ENCODE data around the gene RAPH1.
"Not testable (repeated sequence)": the region's sequence is repeated elsewhere in the genome, so short reads cannot be mapped to it uniquely, and the experiment has no call there.

RAPH1 gene

DNA sequence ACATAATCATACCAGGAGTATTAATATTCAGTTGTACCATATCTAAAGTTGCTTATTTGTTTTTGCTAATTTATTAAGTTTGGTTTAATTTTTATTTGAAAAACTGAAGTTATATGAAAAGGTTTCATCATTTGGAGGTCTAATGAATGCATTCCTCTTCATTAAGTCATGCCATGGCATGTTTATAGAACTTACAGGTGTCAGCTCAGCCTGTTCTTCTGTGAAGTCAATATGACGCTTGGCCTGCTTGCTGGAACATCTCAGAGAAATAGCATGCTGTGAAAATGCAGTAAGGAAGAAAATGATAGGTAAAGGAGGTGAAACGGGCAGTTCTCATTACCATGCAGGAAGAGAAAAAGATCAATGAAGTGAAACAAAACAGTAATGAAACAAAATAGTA lies 58.2 kb downstream of the RAPH1 start:
- no peak for DNase-seq

DNA sequence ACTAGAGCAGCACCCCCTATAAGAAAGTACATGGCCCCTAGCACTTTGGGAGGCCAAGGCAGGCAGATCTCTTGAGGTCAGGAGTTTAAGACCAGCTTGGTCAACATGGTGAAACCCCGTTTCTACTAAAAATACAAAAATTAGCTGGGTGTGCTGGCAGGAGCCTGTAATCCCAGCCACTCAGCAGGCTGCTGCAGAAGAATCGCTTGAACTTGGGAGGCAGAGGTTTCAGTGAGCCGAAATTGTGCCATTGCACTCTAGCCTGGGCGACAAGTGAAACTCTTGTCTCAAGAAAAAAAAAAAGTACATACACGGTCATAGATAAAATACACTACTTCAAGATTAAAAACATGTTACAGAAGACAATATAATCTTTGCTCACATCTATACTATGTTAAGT lies 63.8 kb downstream of the RAPH1 start:
- no peak for DNase-seq

DNA sequence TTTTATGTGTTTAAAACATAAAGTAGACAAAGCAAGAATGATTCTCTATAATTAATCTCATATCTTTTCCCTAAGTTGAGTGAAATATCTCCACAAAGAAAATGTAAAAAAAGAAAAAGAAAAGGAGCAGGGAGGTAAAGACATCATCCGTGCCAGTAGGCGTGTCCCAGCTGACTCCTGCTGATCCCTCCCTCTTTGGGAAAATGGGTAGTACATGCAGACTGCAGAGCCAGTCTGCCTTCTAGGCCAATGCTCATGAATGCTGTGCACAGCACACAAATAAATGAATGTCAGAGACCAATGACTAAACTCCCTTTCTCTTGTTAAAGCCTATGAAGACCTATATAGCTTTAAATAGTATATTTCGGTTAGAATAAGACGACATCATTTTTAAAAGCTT lies 64.7 kb downstream of the RAPH1 start:
- no peak for DNase-seq

DNA sequence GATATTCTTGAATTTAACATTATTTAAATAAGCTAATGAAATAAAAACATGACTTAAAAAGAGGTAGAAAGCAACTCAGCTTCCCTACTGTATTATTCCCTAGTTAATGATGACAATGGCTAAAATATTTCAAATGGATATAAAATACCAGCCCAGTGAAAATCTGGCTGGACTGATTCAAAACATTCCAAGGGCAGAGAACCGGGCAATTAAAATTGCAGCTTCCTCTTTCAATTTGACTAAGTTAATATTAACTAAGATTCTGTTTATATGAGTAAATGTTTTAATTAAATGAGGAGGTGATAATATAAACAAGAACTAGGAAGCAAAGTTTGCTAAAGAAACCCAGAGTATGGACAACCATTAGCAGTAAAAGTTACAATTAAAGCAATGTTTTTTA lies 65.6 kb downstream of the RAPH1 start:
- DNase-seq, result no peak

DNA sequence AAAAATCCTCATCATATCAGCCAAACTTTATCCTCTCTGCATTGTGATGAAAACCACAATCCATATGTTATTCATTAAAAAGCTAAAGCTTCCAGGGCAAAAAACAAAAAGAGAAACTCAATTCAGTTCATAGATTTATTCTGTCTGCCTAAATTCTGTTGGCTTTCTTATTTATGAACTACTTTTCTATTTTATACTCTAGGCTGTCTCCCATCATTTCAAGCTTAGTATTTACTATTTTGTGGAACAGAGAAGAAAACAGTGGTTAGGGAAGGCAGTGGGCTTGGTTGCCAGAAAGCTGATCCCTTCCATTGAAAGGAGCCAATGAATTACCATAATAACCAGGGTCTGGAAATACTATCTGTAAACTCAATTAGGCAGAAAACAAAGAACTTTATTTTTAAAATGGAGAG lies 71.8 kb downstream of the RAPH1 start:
- no peak for DNase-seq

DNA sequence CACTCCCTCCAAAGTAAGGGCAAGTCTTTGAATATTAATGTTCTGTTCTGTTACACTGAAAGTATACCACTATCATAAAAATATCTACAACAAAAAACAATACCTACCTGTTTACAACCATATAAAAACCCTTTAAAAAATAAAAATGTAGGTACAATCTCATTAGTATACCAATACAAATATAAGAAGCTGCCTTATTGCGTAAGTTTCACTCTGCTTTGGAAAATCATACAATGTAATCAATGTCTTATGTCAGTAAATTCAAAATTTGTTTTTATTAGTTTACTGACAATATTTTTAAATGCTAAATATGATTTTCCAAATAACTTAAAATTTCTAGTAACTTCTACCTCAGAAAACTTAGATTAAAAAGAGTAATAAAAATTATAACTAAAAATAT lies 72.8 kb downstream of the RAPH1 start:
- DNase-seq, result no peak

DNA sequence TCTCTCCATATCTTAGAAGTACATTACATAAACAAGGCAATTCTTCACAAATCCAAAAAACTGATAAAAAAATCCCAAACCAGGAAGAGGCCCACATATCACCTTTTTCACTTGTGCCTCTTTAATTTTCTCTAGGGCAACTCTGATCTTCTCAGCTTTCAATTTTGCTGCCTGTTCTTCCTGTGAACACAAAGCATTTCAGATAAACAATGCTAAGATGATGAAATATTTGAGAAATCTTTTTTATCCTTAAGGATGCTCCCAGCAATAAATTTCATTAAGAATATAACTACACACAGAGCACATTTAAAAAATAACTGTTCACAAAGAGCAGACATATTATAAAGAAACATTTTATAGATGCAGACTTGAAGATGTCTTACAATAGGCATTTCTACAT lies 73.4 kb downstream of the RAPH1 start:
- no peak for DNase-seq

DNA sequence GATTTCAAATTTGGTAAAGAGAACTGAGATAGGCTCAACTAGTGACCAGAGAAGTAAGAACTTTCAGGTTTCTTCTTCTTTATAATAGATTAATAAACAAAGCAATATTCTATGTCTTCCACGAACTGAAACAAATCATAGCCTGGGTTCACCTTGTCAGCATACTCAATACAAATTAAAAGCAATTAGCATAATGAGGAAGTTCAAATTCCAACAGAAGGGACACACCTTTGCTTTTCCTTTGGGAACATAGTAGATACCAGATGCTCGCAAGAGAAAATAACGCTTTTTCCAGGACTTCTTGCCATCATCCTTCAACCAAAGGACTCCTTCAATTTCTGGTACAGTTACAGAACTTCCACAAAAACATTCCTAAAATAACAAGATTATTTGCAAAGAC lies 79.9 kb downstream of the RAPH1 start:
- no peak for DNase-seq

DNA sequence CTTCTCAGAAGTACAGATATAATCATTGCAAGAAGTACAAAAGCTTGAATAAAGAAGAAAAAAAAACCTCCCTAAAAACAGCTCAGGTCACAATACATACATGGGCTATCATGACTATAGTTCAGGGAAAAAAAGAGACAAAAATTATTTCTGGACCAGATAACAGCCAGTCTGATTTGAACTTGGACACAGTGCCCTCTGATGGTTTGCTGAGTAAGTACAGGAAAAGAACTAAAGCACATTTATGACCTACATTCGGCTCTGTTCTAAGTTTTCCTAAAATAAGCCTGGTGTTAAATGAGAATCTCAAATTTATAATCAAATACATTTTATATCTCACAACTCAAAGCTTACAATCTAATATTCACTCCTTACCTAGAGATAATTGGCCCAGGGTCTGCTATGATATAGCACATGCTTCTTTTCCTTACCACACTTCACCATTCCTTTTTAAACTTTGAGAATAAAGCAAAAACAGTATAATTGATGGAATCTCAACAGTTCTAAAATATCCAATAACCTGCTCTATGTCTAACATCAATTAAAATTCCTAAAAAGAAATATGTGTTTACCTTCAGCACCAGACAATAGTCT lies 81.1 kb downstream of the RAPH1 start:
- DNase-seq, result peak; percentile 56

DNA sequence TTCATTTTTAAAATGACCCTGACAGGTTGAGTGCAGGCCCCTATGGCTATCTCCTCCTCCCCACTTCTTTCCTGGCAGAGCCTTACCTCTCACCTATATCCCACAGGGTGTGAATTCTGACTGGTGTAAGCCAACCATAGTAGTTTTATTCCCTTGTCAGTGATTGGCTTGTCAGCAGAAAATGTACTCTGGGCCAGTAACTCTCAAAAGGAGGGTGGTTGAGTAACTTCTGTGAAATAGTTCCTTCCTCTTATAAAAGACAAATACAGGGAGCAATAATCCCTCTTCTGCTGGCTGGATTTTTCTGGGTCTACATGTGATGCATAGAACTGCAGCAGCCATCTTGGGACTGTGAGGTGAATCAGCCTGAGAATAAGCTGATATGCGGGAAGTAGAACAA lies 83.4 kb downstream of the RAPH1 start:
- no peak for DNase-seq

DNA sequence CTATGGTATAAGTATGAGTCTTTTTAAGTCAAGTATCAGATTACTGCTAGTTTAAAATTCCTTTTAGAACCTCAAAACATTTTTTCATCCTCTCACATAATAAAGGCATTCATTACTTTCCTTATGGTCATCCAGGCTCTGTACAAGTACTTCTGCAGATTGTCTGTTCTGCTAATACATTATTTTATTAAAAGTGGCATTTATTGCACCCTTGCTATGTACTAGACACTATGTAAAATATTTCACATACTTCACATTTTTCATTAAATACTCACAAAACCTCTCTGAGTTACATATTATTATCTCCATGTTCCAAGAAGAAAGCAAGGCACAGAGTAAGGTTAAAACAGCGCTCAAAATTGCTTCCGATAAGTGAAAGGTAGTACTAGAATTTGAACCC lies 84.1 kb downstream of the RAPH1 start:
- DNase-seq, result no peak

DNA sequence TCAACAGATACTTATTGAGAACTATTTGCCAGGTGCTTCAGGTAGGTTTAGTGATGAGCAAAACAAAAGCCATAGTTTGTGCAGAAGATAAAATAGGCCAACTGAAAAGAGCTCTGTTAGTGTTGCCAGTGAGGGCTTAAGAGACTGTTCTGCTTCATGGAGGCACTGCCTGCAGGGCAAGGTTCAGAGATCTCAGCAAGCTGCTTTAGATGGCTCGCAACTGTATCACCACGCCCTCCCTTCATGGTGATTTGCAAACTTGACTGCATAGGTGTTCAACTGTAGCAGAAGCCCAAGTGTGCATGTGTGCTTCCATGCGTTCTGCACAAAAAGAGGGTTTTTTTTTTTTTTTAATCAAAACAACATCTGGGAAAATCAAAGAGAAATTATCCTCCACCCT lies 84.5 kb downstream of the RAPH1 start:
- no peak for DNase-seq

DNA sequence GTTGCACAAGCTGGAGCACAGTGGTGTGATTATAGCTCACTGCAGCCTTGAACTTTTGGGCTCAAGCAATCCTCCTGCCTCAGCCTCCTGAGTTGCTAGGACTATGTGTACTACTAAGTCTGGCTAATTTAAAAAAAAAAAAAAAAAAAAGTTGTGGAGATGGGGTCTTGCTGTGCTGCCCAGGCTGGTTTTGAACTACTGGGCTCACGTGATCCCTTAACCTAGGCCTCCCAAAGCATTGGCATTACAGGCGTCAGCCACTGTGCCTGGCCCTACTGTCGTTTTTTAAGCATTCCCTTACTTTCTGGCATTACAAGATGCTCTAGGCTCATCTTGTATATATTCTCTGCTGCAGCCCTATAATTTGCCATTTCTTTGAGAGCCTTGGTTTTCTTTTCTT lies 88.3 kb downstream of the RAPH1 start:
- DNase-seq, result no peak

DNA sequence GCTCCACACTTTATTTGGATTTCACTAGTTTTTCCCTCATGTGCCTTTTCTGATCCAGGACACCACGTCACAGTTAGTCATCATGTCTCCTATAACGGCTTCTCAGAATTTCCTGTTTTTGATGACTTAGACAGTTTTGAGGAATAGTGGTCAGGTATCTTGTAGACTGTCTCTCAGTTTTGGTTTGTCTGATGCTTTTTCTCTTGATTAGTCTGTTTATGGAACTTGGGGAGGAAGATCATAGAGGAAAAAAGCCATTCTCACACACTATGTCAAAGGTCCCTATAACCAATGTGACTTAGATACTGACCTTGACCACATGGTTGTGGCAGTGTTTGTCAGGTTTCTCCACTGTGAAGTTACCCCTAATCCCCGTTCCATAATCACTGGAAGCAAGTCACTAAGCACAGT lies 89.0 kb downstream of the RAPH1 start:
- peak; percentile 38 for DNase-seq

DNA sequence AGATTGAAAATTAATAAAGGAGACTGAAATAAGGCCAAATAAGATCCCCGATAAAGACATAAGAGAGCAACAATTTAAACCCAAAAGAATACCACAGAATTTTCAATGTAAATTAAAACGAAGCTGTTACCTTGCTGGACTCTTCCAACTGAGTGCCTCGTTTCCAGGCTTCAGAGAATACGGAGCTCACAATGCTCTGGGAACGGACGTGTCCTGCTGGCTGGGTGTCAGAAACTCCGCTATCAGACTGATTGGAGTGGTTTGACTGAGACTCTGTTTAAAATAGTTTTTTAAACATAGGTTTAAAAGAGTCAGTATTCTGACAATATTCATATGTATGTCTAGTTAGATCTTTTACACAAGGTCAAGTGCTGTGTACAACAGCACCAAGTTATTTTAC lies 90.4 kb downstream of the RAPH1 start:
- no peak for DNase-seq

DNA sequence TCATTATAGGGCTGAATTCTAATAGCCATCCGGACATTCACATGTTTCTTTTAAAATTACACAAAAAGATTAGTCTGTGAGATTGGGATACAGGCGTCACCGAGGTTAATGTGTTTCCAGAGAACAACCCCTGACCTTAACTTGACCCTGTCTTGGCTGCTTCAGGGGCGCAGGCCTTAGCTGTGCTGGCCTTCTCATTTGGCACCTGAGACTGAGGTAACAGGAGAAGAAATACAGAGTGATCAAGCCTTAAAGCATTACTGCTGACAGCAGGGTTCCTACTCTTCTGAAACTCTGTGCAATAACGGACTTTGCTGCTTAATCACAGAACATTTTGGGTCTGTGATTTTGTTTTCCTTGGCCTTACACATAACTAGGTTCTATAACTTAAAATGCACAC lies 92.6 kb downstream of the RAPH1 start:
- DNase-seq, result no peak

DNA sequence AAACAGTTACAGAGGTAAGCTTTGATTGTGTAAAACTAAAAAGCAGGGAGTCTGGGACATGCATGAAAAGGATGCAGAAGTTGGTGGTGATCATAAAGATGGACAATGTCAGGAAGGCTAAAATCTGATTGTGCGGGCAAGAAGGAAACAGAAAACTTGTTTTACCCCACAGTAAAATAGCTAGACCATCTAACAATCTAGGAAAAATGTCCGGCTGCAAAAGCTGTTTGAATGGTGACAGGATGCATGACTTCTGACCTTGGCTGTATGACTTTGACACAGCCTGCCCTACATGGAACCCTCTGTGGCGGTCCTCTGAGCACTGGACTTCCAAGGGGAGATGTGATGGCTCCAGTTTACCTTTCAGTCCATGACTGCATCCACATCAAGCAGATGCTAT lies 93.6 kb downstream of the RAPH1 start:
- no peak for DNase-seq

DNA sequence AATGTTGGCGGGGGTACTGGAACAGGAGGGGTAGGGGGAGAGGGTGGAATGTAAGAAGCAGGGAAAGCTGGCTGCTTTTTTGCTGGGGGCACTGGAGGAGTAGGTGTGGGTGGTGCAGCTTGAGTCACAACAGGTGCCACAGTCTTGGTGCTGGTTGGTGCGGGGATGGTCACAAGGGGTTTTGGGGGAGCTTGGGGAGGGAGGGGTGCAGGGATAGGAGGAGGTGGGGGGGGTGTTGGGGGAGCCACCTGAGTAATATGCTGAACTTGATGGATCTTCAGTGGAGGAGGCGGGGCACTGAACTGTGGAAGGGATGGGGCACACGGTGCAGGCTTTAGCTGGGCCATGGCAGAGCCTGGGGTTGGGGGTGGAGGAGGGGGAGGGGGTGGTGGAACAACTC lies 94.4 kb downstream of the RAPH1 start:
- DNase-seq, result no peak

DNA sequence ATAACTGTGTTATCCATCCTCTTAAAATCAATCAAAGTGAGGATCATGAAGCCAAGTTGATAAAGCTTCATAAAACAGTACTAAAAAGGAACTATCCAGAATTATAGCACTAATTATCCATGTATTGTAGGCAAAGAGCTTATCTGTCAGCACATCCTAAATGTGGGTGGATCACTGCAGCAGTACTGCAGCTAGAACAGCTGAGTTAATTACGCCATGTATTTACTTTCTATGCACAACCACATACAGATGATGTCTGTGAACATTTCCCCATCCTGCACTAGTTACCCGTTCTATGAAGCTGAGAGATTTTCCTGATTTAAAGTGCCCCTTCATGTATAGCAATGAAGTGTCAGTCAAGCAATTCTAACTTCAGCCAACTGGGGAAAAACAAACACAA lies 96.6 kb downstream of the RAPH1 start:
- no peak for DNase-seq

DNA sequence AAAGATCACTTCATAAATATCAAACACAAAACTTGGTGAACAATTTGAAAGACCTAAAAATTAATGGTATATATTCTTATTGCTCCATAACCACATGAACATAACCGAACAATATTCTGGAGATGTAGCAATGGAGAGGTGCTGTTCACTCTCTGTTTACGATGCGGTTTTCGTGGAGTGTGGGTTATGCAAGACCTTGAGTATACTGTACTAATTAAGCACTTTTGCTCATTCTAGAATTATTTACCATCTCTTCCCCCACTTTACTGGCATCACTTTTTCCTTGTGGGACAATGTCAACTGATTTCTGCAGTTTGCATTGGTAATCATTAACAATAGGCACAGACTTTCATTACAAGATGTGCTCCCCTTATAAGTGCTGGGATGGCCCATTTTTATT lies 97.6 kb downstream of the RAPH1 start:
- DNase-seq, result no peak

DNA sequence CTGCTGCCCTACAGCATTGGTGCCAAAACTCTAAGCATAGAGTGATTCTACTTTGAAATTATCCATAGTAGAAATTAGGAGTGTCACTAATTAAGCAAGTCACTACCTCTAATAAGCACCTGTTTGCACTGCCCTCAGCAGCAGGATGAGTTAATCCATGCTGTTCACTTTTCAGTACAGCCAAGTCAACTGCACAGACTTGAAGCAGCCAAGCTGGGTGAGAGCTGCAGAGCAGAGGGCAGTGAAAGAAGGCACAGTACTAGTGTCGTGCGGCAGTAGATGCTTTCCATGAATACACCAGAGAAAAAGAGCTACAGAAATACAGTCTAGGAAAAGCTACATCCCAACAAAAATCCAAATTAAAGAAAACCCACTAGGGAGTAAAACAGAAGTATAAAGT lies 98.6 kb downstream of the RAPH1 start:
- no peak for DNase-seq

DNA sequence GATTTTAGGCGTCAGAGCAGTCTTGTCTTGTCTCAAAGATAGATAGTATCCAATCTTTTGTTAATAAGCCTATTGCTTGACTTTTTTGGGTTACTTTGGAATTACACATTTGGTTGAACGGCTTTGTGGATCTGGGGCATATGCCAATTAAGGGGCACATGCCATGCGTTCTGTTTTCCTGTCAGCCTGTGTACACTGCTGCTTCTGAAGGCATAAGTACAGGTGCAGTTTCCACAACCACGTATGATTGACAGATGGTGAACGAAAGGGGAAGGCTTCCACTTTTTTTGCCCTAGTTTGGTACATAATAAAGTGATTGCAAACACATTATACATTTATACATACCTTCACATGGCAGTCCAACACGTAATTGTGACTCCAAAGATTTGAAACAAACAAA lies 102.3 kb downstream of the RAPH1 start:
- no peak for DNase-seq

DNA sequence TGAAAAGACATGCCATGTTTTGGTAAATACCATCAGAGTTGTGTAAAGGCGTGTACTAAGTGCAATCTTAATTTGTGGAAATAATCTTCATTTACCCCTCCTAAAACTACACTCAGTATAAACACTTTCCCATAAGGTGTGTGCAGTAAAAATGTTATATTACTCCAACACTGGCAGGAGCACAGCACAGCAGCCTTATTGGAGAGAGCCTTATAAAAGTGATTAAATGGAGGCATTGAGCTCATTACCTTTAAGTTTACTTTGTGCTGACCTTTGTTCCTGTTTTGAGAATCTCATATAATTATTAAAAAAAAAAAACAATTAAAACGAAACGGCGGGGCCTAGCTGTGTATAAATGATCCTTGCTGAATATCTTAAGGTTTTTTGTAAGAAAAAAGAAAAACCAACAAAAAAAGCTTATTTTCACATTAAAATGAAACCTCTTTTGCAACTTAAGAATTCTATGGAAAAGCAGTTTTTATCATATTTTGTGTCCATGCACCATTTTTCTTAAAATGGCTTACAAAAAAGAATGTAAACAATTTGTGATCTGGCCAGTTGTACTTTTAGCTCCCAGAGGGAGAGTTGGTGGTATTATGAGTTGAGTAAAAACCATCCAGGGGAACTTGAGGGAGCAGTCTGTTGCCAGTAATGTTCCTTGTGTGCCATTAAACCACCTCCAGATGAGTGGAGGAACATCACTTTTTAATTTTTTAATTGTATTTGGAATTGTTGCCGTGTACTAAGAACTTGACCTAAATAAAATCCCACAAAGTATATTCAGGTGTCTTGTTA lies 103.5 kb downstream of the RAPH1 start:
- DNase-seq, result no peak

DNA sequence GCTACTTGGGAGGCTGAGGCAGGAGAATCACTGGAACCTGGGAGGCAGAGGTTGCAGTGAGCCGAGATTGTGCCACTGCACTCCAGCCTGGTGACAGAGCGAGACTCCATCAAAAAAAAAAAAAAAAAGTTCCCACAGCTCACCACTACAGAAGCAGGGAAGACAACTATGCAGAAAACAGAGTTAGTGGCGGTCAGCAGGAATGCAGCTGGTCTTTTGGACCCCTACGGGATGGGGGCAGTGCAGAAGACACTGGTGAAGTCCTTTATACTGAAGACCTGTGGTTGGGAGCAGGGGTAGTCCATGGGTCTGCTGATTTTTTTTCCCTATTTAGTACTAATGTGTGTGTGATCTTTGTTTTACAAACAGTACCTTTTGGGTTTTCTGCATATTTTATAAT lies 105.5 kb downstream of the RAPH1 start:
- DNase-seq, result not testable (repeated sequence)

DNA sequence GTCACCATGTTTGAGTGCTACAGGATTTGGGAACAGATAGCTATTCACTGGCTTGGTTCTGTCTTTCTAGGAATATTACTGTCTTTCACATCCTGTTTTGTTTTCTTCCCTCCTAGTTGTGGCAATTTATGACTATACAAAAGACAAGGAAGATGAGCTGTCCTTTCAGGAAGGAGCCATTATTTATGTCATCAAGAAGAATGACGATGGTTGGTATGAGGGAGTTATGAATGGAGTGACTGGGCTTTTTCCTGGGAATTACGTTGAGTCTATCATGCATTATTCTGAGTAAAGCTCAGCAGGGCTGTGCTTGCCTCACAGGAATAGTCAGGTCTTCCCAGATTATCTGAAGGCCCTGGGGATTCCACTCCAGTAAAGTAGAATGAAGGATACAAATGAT lies 108.0 kb downstream of the RAPH1 start:
- no peak for DNase-seq
